Islet precursor cell (in vitro differentiated cells): ENCODE measurements around the gene ETV3.
A peak's percentile ranks its signal among the peaks of the same experiment; 100 is the strongest.

Experiments
- DNase-seq: peaks from one replicate; pipeline ENCODE4 v3.0.0-alpha.2; 2018

ETV3 gene

DNA sequence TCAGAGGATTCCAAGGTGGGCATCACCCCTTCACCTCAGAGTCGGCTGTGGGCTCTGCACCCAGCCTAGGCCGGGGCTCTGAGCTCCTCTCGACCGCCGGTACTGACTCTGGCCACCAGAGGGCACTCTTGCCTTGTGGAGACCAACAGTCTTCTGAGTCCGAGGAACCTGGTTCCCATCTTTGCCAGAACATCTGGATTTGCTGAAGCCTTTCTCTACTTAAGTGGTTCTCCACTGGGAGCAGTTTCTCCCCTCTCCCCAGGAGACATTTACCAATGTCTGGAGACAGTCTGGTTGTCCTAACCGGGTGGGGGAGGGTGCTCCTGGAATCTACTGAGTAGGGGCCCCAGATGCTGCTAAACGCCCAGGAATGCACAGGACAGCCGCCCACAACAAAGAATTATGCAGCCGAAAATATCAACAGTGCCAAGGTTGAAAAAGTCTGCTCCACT, 48.0 kb downstream of the ETV3 start:
- DNase-seq = peak; percentile 94

DNA sequence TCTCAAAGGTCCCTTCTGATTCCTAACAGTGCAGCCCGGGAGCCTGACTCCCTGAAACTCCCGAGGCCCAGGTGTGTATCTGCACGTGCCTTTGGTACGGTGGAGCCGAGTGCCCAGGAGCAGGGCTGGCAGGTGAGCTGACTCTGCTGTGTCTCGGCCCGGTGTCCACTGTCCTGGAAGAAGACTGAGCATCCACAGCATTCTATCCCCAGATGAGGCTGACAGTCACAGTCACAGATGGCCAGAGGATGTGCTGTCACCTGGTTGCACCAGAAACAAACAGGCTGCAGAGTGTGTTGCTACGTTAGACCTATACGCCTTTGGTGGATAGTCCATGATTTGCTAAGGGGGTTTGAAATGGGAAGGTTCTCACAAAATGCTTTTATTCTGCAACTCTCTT, 48.4 kb downstream of the ETV3 start:
- peak; percentile 67 for DNase-seq

DNA sequence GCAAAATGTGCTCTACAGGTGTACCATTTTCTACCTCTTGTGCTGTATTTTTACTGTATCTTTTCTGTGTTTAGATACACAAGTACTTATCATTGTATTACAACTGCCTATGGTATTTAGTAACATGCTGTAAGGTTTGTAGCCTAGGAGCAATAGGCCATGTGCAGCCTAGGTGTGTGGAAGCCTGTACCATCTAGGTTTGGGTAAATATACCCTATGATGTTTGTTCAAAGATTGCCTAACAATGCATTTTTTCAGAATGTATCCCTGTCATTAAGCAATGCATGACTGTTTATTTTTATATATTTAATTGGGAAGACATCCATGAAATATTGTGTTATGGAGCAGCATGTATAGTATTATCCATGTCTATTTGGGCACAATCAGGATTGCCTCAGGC, 49.6 kb downstream of the ETV3 start:
- no peak for DNase-seq

DNA sequence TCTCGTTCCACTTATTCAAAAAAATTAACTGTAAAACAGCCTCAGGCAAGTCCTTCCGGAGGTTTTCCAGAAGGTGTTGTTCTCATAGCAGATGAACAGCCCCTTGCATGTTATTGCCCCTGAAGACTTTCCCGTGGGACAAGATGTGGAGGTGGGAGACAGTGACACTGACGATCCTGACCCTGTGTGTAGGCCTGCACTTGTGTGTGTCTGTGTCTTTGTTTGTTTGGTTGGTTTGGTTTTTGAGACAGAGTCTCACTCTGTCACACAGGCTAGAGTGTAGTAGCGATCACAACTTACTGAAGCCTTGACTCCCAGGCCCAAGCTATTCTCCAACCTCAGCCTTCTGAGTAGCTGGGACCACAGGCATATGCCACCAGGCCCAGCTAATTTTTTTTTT, 51.2 kb downstream of the ETV3 start:
- DNase-seq = no peak

DNA sequence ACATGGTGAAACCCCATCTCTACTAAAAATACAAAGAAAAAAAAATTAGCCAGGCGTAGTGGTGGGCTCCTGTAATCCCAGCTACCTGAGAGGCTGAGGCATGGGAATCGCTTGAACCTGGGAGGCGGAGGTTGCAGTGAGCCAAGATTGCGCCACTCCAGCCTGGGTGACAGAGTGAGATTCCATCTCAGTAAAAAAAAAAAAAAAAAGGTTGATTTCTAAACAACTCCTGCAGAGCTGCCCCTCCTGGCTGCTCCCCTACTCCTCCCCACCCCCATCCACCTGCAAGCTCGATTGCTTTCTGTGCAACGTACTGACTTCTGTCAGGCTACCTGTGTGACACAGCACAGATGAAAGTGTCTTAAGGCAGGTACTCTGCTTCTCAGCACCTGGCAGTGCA, 51.9 kb downstream of the ETV3 start:
- no peak for DNase-seq

DNA sequence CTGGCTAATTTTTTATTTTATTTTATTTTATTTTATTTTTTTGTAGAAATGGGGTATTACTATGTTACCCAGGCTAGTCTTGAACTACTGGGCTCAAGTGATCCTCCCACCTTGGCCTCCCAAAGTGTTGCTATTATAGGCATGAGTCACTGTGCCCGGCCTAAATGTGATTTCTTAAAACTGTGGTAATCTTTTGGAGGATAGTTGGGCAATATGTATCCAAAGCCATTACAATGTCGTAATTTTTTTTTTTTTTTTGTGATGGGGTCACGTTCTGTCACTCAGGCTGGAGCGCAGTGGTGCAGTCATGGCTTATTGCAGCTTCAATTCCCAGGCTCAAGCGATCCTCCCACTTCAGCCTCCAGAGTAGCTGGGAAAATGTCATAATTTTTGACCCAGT, 52.8 kb downstream of the ETV3 start:
- no peak for DNase-seq

DNA sequence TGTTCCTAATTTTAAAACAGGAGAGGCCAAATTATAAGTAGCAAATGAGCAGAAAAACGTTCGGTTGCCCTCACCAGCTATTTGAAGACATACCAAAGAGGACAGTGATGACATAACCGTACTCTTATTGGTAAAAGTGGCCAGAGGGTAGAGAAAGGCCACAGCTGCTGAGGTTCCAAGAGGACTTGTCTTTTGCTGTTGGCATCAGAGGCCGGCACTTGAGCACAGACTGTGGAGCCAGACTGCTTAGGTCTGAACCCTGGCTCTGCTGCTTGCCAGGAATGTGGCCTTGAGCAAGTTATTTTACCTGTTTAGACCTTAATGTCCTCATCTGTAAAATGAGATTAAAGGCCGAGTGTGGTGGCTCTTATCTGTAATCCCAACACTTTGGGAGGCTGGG, 53.5 kb downstream of the ETV3 start:
- no peak for DNase-seq

DNA sequence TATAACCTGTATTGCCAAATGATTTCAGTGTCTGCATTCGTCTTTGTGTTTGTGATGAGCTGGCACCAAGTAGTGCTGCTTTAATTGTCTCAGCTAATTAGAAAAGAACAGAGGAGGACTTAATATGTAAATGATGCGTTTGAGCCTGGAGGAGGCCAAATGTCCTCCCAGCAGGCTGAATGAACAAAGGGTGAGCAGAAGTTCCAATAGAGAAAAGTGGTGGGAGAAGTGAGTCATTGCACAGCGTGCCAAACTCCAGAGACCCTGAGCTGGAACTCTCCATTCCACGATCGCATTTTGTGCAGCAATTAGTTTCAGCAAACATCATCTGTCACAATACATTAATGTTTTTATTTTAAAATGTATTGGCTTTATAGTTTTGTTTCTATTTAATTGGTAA, 56.5 kb downstream of the ETV3 start:
- DNase-seq = no peak

DNA sequence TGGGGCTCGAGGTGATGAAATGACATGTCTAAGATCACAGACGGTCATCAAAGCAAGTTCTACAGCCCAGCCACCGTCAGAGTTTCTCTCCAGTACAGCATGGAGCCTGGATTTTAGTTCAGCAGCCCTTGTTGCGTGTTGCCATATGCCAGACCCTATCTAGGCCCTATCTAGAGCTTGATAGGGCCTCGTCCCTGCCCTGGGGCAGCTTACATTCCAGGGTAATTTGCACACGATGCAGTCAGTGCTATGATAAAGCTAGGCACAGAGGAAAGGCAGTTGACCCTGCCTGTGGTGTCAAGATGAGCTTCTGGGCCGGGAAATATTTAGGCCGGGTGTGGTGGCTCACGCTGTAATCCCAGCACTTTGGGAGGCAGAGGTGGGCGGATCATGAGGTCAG, 57.5 kb downstream of the ETV3 start:
- peak; percentile 73 for DNase-seq

DNA sequence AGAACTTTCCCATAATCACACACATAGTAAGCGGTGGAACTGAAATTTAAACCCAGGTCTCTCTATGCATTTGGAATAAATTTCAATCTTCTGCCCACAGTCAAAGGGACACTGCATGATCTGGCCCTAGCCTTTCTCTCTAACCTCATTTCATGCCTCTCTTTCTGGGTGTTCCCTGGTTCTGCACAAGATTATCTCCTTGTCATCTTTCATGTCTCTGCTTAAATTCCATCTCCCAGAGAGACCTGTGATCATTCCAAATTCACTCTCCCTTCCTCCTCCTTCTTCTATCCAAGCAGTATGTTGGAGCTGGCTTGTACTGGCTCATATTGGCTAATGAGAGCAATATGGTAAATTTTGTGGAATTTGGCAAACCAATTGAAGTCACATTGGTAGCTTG, 60.8 kb downstream of the ETV3 start:
- DNase-seq = no peak

DNA sequence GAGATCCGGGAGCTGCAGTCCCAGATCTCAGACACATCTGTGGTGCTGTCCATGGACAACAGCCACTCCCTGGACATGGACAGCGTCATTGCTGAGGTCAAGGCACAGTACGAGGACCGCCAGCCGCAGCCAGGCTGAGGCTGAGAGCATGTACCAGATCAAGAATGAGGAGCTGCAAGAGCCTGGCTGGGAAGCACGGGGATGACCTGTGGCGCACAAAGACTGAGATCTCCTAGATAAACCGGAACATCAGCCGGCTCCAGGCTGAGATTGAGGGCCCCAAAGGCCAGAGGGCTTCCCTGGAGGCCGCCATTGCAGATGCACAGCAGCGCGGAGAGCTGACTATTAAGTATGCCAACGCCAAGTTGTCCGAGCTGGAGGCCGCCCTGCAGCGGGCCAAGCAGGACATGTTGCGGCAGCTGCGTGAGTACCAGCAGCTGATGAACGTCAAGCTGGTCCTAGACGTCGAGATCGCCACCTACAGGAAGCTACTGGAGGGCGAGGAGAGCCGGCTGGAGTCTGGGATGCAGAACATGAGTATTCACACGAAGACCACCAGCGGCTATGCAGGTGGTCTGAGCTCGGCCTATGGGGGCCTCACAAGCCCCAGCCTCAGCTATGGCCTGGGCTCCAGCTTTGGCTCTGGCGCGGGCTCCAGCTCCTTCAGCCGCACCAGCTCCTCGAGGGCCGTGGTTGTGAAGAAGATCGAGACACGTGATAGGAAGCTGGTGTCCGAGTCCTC, 64.1 kb downstream of the ETV3 start:
- DNase-seq = peak; percentile 88
